K562 (cell line): ENCODE data around the gene DNM1. TPM values are rescaled to one million over a fixed set of nuclear protein-coding genes. Genes with fewer than 3 reads are reported as not detected.

Experiments used
- ASH1L ChIP-seq: fragments of 450-650 bp; IDR thresholded peaks from 2 replicates; pipeline ENCODE4 v1.6.1; 2018; ENCODE audit warnings: borderline replicate concordance, mild to moderate bottlenecking, low read depth; ENCODE audit not compliant: partially characterized antibody
- ELF4 ChIP-seq: fragments of 450-650 bp; formaldehyde crosslinking; IDR thresholded peaks from 2 replicates; pipeline ENCODE4 v1.4.0; 2022; ENCODE audit warnings: missing genetic modification characterization
- GABPB2 ChIP-seq: fragments of 250-450 bp; sonication (Bioruptor Pico); conservative IDR thresholded peaks from 2 replicates; pipeline ENCODE4 v1.5.1; 2021; ENCODE audit warnings: mild to moderate bottlenecking
- HNRNPH1 ChIP-seq: fragments of 200-400 bp; formaldehyde crosslinking; optimal IDR thresholded peaks from 2 replicates; pipeline ENCODE3; 2017; ENCODE audit warnings: low read depth, mild to moderate bottlenecking, low read length, moderate library complexity
- KDM5B ChIP-seq: fragments of 200-600 bp; sonication (generic); IDR thresholded peaks from 2 replicates; pipeline ENCODE4 v1.6.1; 2012; ENCODE audit warnings: low read depth, mild to moderate bottlenecking, moderate library complexity, low read length, control low read depth, inconsistent platforms; ENCODE audit not compliant: insufficient replicate concordance
- MAX ChIP-seq: sonication (generic); formaldehyde crosslinking; IDR thresholded peaks from 2 replicates; pipeline ENCODE4 v1.9.0; 2022; ENCODE audit warnings: mild to moderate bottlenecking, missing genetic modification reagents
- NFE2 ChIP-seq: IDR thresholded peaks from 2 replicates; pipeline ENCODE4 v1.6.1; 2014; ENCODE audit warnings: antibody characterized with exemption, low read depth
- NONO ChIP-seq, 2 experiments: fragments of 200-400 bp in 1 of 2; fragments of 450-650 bp in 1 of 2; formaldehyde crosslinking in 1 of 2; IDR thresholded peaks; 2 replicates each; pipeline ENCODE4 v1.6.1; 2017; ENCODE audit warnings: low read depth in 2 of 2, mild to moderate bottlenecking in 2 of 2, moderate library complexity in 2 of 2, low read length in 1 of 2
- RBM39 ChIP-seq: fragments of 200-400 bp; formaldehyde crosslinking; optimal IDR thresholded peaks from 2 replicates; pipeline ENCODE3; 2018; ENCODE audit warnings: low read depth, low read length
- RFX7 ChIP-seq: fragments of 250-450 bp; sonication (Bioruptor Pico); IDR thresholded peaks from 2 replicates; pipeline ENCODE4 v1.5.1; 2021; ENCODE audit warnings: mild to moderate bottlenecking
- SAP30 ChIP-seq: fragments of 200-600 bp; sonication (generic); IDR thresholded peaks from 2 replicates; pipeline ENCODE4 v1.6.1; 2012; ENCODE audit warnings: borderline replicate concordance, low read depth, mild to moderate bottlenecking, moderate library complexity, low read length, control low read depth, inconsistent platforms; ENCODE audit not compliant: insufficient read depth, poor library complexity, severe bottlenecking
- SIN3A ChIP-seq, 2 experiments: fragments of 150-350 bp in 1 of 2; IDR thresholded peaks; 2 replicates each; pipeline ENCODE4 v1.6.1; 2011 to 2016; ENCODE audit warnings: borderline replicate concordance in 2 of 2, low read depth in 2 of 2, low read length in 2 of 2, mild to moderate bottlenecking in 2 of 2, moderate library complexity in 2 of 2; ENCODE audit not compliant: control insufficient read depth in 1 of 2
- TAF15 ChIP-seq: fragments of 200-400 bp; formaldehyde crosslinking; IDR thresholded peaks from 2 replicates; pipeline ENCODE4 v1.6.1; 2017; ENCODE audit warnings: mild to moderate bottlenecking, low read depth, low read length, moderate library complexity
- TAL1 ChIP-seq: fragments of 450-650 bp; IDR thresholded peaks from 2 replicates; pipeline ENCODE4 v1.6.1; 2016; ENCODE audit warnings: mild to moderate bottlenecking
- TCF7L2 ChIP-seq: fragments of 150-350 bp; IDR thresholded peaks from 2 replicates; pipeline ENCODE4 v1.6.1; 2016; ENCODE audit warnings: low read depth, mild to moderate bottlenecking, low read length, moderate library complexity
- TCFL5 ChIP-seq: fragments of 250-450 bp; sonication (Bioruptor Pico); conservative IDR thresholded peaks from 2 replicates; pipeline ENCODE4 v1.6.1; 2021; ENCODE audit warnings: mild to moderate bottlenecking, moderate library complexity, matching md5 sums
- TGIF2 ChIP-seq: sonication (generic); formaldehyde crosslinking; IDR thresholded peaks from 2 replicates; pipeline ENCODE4 v1.8.1; 2022; ENCODE audit warnings: mild to moderate bottlenecking, missing genetic modification reagents, moderate library complexity
- ZBED1 ChIP-seq: IDR thresholded peaks from 2 replicates; pipeline ENCODE4 v1.6.1; 2014
- ZBTB17 ChIP-seq: fragments of 450-650 bp; formaldehyde crosslinking; IDR thresholded peaks from 2 replicates; pipeline ENCODE4 v1.4.0; 2020; ENCODE audit warnings: mild to moderate bottlenecking
- ZFP1 ChIP-seq: fragments of 450-650 bp; formaldehyde crosslinking; IDR thresholded peaks from 2 replicates; pipeline ENCODE4 v1.4.0; 2020; ENCODE audit warnings: mild to moderate bottlenecking, mixed read lengths
- ZFPM2 ChIP-seq: fragments of 250-450 bp; sonication (Bioruptor Pico); IDR thresholded peaks from 2 replicates; pipeline ENCODE4 v1.5.1; 2022; ENCODE audit warnings: mild to moderate bottlenecking
- ZNF184 ChIP-seq: sonication (generic); formaldehyde crosslinking; IDR thresholded peaks from 2 replicates; pipeline ENCODE4 v1.5.0; 2020; ENCODE audit warnings: missing genetic modification reagents
- ZNF224 ChIP-seq: sonication (generic); formaldehyde crosslinking; IDR thresholded peaks from 2 replicates; pipeline ENCODE4 v1.8.0; 2022; ENCODE audit warnings: mild to moderate bottlenecking, missing genetic modification reagents
- ZNF274 ChIP-seq: IDR thresholded peaks from 2 replicates; pipeline ENCODE4 v1.6.1; 2011; ENCODE audit warnings: low read depth, mild to moderate bottlenecking, low read length, moderate library complexity, borderline replicate concordance
- ZSCAN32 ChIP-seq: fragments of 450-650 bp; formaldehyde crosslinking; IDR thresholded peaks from 2 replicates; pipeline ENCODE4 v1.4.0; 2020; ENCODE audit warnings: mild to moderate bottlenecking, moderate library complexity
- polyA plus RNA-seq, 8 experiments: library from polyadenylated mRNA; depleted of rRNA in 4 of 8; stranded (reverse) in 5 of 8; unstranded in 3 of 8; fragments of >200 nt; fragmentation: Nextera tagmentation in 2 of 8; fragmentation: Illumina TruSeq in 1 of 8; extraction: Ambion mirVana in 2 of 8; extraction: Trizol in 1 of 8; gene quantifications; 2 replicates each; pipeline versions ENCODE4 v1.2.1 to v1.2.3, GENCODE V29; 2011 to 2014; ENCODE audit warnings: inconsistent platforms in 1 of 8, missing spikeins in 1 of 8
- total RNA-seq, 7 experiments: library from RNA; depleted of rRNA in 6 of 7; stranded (reverse); fragments of >200 nt in 6 of 7; fragmentation: Illumina TruSeq in 2 of 7; extraction: Trizol in 2 of 7; gene quantifications; 2 replicates each; pipeline versions ENCODE4 v1.2.1 to v1.2.3, GENCODE V29; 2011 to 2021; ENCODE audit warnings: low replicate concordance in 1 of 7
- TF ChIP-seq, protein P1 (sequence below), 2 experiments: fragments of 450-650 bp in 1 of 2; sonication (generic) in 1 of 2; formaldehyde crosslinking in 1 of 2; IDR thresholded peaks in 1 of 2; conservative IDR thresholded peaks in 1 of 2; 2 replicates each; pipeline versions ENCODE4 v1.6.1 to v1.8.1; 2016 to 2023; ENCODE audit warnings: mild to moderate bottlenecking in 2 of 2, moderate library complexity in 2 of 2, inconsistent platforms in 1 of 2, missing genetic modification reagents in 1 of 2
- TF ChIP-seq, protein P2 (sequence below): fragments of 250-450 bp; sonication (Bioruptor Pico); IDR thresholded peaks from 2 replicates; pipeline ENCODE4 v1.4.0; 2020

DNM1 gene
- total and polyA plus RNA-seq, 9 of the 15 experiments (the other 6 are each of a cell fraction or from before 2014, with no cell fraction given): 0.39 to 23.1 (median 9.1) TPM

DNA sequence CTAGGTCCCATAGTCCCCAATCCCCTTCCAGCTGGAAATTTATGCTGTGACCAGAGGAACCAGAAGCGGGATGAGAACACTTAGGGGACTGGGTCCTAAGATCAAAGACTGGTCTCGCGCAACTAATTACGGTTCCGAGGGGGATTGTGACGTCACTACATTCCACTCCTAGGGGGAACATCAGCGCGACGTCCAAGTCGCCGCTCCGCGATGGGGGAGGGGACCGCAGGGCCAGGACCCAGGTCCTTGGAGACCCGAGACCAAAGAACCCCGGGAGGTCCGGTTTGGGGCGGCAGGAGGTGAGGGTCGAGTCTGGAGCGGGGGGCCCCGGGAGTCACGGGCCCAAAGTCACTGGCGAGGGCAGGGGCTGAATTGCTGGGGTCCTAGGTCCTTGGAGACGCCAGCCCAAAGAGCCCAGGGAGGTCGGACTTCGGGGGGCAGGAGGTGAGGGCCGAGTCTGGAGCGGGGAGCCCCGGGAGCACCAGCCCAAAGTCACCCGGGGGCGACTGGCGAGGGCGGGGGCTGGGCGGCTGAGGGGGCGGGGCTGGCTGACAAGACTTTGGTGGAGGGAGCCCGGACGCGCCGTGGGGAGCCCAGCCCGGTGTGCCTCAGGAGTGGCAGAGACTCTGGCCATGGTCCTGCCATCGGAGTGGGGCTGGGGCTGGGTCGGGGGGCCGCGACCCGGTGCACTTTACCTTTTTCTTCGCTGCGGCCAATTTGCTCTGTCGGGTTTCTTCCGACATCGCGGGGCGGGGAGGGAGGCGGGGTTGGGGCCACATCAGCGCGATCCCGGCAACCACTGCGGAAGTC, 72.2 kb downstream of the DNM1 start, which contains the start of gene GOLGA2 (continued):
- TF ChIP-seq ZNF184 (CRISPR knock-in tag): no peak
- TF ChIP-seq, protein P1, sequence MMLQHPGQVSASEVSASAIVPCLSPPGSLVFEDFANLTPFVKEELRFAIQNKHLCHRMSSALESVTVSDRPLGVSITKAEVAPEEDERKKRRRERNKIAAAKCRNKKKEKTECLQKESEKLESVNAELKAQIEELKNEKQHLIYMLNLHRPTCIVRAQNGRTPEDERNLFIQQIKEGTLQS (IDR thresholded peaks at IDR 0.05): no peak
- TF ChIP-seq, protein P1 (CRISPR knock-in tag; conservative IDR thresholded peaks at IDR 0.05): peak; percentile 93; the same call in 1 of the 2 replicates
- no peak for TF ChIP-seq TAL1
- no peak for TF ChIP-seq ZBED1
- TF ChIP-seq ZFP1 (CRISPR knock-in tag): 0 out of 2 replicates have a peak, but pooled peaks have one; percentile 3
- TF ChIP-seq SAP30: peak; percentile 93
- TF ChIP-seq, protein P2, sequence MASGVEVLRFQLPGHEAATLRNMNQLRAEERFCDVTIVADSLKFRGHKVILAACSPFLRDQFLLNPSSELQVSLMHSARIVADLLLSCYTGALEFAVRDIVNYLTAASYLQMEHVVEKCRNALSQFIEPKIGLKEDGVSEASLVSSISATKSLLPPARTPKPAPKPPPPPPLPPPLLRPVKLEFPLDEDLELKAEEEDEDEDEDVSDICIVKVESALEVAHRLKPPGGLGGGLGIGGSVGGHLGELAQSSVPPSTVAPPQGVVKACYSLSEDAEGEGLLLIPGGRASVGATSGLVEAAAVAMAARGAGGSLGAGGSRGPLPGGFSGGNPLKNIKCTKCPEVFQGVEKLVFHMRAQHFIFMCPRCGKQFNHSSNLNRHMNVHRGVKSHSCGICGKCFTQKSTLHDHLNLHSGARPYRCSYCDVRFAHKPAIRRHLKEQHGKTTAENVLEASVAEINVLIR (CRISPR knock-in tag): peak; percentile 84
- no peak for TF ChIP-seq KDM5B
- no peak for TF ChIP-seq ZNF274
- no peak for TF ChIP-seq NONO (IDR thresholded peaks at IDR 0.05; ENCODE audit: low read depth in 2 of 2, low read length in 1 of 2)
- peak in 1 of 2 experiments; percentile 98; a peak in 2 of 4 replicates for TF ChIP-seq SIN3A (IDR thresholded peaks at IDR 0.05; ENCODE audit: borderline replicate concordance in 2 of 2, control insufficient read depth in 1 of 2, low read depth in 2 of 2, low read length in 2 of 2)
- TF ChIP-seq ELF4: peak; percentile 70; the same call in 1 of the 2 replicates
- 0 out of 2 replicates have a peak, but pooled peaks have one; percentile 39 for TF ChIP-seq ZBTB17
- TF ChIP-seq ZSCAN32 (CRISPR knock-in tag): no peak
- 0 out of 2 replicates have a peak, but pooled peaks have one; percentile 52 for TF ChIP-seq TCFL5
- TF ChIP-seq TGIF2 (CRISPR knock-in tag): no peak
- peak; percentile 72; the same call in 1 of the 2 replicates for TF ChIP-seq GABPB2 (CRISPR knock-in tag)
- TF ChIP-seq RFX7: peak; percentile 60; the same call in 1 of the 2 replicates
- TF ChIP-seq ASH1L: no peak
- no peak for TF ChIP-seq TAF15
- TF ChIP-seq ZNF224 (CRISPR knock-in tag): no peak
- TF ChIP-seq TCF7L2: no peak
- peak; percentile 80 for TF ChIP-seq RBM39
- TF ChIP-seq ZFPM2 (CRISPR knock-in tag): peak; percentile 84
- TF ChIP-seq NFE2: no peak
- TF ChIP-seq HNRNPH1: no peak
- no peak for TF ChIP-seq MAX (CRISPR knock-in tag)
